K562 (cell line): ENCODE measurements around the gene TIMP2. TPM values are rescaled to one million over a fixed set of nuclear protein-coding genes. Genes with fewer than 3 reads are reported as not detected.

ENCODE experiments used
- BHLHE40 ChIP-seq: IDR thresholded peaks from 2 replicates; pipeline ENCODE4 v1.6.1; 2011; ENCODE audit warnings: low read length, improper control_type of control experiment
- CBFA2T2 ChIP-seq: fragments of 450-650 bp; conservative IDR thresholded peaks from 2 replicates; pipeline ENCODE4 v1.6.1; 2017; ENCODE audit warnings: mild to moderate bottlenecking
- DIDO1 ChIP-seq: fragments of 450-650 bp; IDR thresholded peaks from 2 replicates; pipeline ENCODE4 v1.6.1; 2016; ENCODE audit warnings: low read depth, missing biosample characterization, missing genetic modification characterization
- GMEB1 ChIP-seq: fragments of 250-450 bp; sonication (Bioruptor Pico); IDR thresholded peaks from 2 replicates; pipeline ENCODE4 v1.4.0; 2020; ENCODE audit warnings: mild to moderate bottlenecking
- NFE2L1 ChIP-seq: fragments of 450-650 bp; IDR thresholded peaks from 2 replicates; pipeline ENCODE4 v1.6.1; 2016; ENCODE audit warnings: missing genetic modification characterization, low read depth, mild to moderate bottlenecking, missing compliant biosample characterization, moderate library complexity, borderline replicate concordance
- POLR3G ChIP-seq: IDR thresholded peaks from 2 replicates; pipeline ENCODE4 v1.6.1; 2011; ENCODE audit not compliant: insufficient read length, insufficient replicate concordance; ENCODE audit errors: extremely low read depth
- PYGO2 ChIP-seq: fragments of 450-650 bp; IDR thresholded peaks from 2 replicates; pipeline ENCODE4 v1.6.1; 2016; ENCODE audit warnings: mild to moderate bottlenecking, missing genetic modification characterization, moderate library complexity, missing compliant biosample characterization
- RB1 ChIP-seq: fragments of 450-650 bp; IDR thresholded peaks from 2 replicates; pipeline ENCODE4 v1.6.1; 2017; ENCODE audit warnings: low read depth, mild to moderate bottlenecking
- SAFB2 ChIP-seq: fragments of 200-400 bp; formaldehyde crosslinking; IDR thresholded peaks from 2 replicates; pipeline ENCODE4 v1.6.1; 2018; ENCODE audit warnings: borderline replicate concordance, low read length, low read depth, moderate library complexity; ENCODE audit not compliant: severe bottlenecking
- SMARCA4 ChIP-seq: fragments of 450-650 bp; IDR thresholded peaks from 2 replicates; pipeline ENCODE4 v1.6.1; 2016
- SMARCE1 ChIP-seq: fragments of 450-650 bp; IDR thresholded peaks from 2 replicates; pipeline ENCODE4 v1.7.1; 2016; ENCODE audit warnings: mild to moderate bottlenecking
- SPI1 ChIP-seq: IDR thresholded peaks from 2 replicates; pipeline ENCODE4 v1.6.1; 2011; ENCODE audit warnings: low read depth, low read length, control low read depth, borderline replicate concordance
- TRIM28 ChIP-seq: fragments of 450-650 bp; IDR thresholded peaks from 2 replicates; pipeline ENCODE4 v1.6.1; 2017
- ZBTB49 ChIP-seq: sonication (generic); formaldehyde crosslinking; IDR thresholded peaks from 2 replicates; pipeline ENCODE4 v1.8.0; 2022; ENCODE audit warnings: missing genetic modification reagents, mild to moderate bottlenecking, borderline replicate concordance
- ZNF41 ChIP-seq: fragments of 250-450 bp; sonication (Bioruptor Pico); conservative IDR thresholded peaks from 2 replicates; pipeline ENCODE4 v1.4.0; 2020; ENCODE audit warnings: mild to moderate bottlenecking
- ZNF696 ChIP-seq: fragments of 250-450 bp; sonication (Bioruptor Pico); conservative IDR thresholded peaks from 2 replicates; pipeline ENCODE4 v1.4.0; 2020; ENCODE audit warnings: mild to moderate bottlenecking, moderate library complexity
- polyA plus RNA-seq, 8 experiments: library from polyadenylated mRNA; depleted of rRNA in 4 of 8; stranded (reverse) in 5 of 8; unstranded in 3 of 8; fragments of >200 nt; fragmentation: Nextera tagmentation in 2 of 8; fragmentation: Illumina TruSeq in 1 of 8; extraction: Ambion mirVana in 2 of 8; extraction: Trizol in 1 of 8; gene quantifications; 2 replicates each; pipeline versions ENCODE4 v1.2.1 to v1.2.3, GENCODE V29; 2011 to 2014; ENCODE audit warnings: inconsistent platforms in 1 of 8, missing spikeins in 1 of 8
- total RNA-seq, 7 experiments: library from RNA; depleted of rRNA in 6 of 7; stranded (reverse); fragments of >200 nt in 6 of 7; fragmentation: Illumina TruSeq in 2 of 7; extraction: Trizol in 2 of 7; gene quantifications; 2 replicates each; pipeline versions ENCODE4 v1.2.1 to v1.2.3, GENCODE V29; 2011 to 2021; ENCODE audit warnings: low replicate concordance in 1 of 7
- TF ChIP-seq, protein P1 (sequence below): conservative IDR thresholded peaks from 2 replicates; pipeline ENCODE4 v1.6.1; 2011; ENCODE audit warnings: low read depth, mild to moderate bottlenecking, low read length; ENCODE audit not compliant: control insufficient read depth
- TF ChIP-seq, protein P2 (sequence below): fragments of 250-450 bp; sonication (Bioruptor Pico); IDR thresholded peaks from 2 replicates; pipeline ENCODE4 v1.4.0; 2020; ENCODE audit warnings: mild to moderate bottlenecking, moderate library complexity
- TF ChIP-seq, protein P3 (sequence below): sonication (generic); formaldehyde crosslinking; IDR thresholded peaks from 2 replicates; pipeline ENCODE4 v1.8.0; 2022; ENCODE audit warnings: mild to moderate bottlenecking, missing genetic modification reagents, borderline replicate concordance

The TIMP2 gene
- total and polyA plus RNA-seq, 9 of the 15 experiments (the other 6 are each of a cell fraction or from before 2014, with no cell fraction given), result 0.55 TPM; not detected in 8

- TF ChIP-seq POLR3G, result no peak
- TF ChIP-seq ZNF41, result no peak
- TF ChIP-seq SMARCE1, result no peak
- no peak for TF ChIP-seq ZBTB49 (CRISPR knock-in tag)
- TF ChIP-seq SMARCA4, result no peak
- TF ChIP-seq NFE2L1 (tag), result no peak
- no peak for TF ChIP-seq SPI1
- TF ChIP-seq, protein P1, sequence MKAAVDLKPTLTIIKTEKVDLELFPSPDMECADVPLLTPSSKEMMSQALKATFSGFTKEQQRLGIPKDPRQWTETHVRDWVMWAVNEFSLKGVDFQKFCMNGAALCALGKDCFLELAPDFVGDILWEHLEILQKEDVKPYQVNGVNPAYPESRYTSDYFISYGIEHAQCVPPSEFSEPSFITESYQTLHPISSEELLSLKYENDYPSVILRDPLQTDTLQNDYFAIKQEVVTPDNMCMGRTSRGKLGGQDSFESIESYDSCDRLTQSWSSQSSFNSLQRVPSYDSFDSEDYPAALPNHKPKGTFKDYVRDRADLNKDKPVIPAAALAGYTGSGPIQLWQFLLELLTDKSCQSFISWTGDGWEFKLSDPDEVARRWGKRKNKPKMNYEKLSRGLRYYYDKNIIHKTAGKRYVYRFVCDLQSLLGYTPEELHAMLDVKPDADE, result peak; percentile 79; the same call in 1 of the 2 replicates
- peak; percentile 100 for TF ChIP-seq BHLHE40
- 0 out of 2 replicates have a peak, but pooled peaks have one; percentile 8 for TF ChIP-seq CBFA2T2
- peak; percentile 99 for TF ChIP-seq GMEB1 (CRISPR knock-in tag)
- TF ChIP-seq, protein P2, sequence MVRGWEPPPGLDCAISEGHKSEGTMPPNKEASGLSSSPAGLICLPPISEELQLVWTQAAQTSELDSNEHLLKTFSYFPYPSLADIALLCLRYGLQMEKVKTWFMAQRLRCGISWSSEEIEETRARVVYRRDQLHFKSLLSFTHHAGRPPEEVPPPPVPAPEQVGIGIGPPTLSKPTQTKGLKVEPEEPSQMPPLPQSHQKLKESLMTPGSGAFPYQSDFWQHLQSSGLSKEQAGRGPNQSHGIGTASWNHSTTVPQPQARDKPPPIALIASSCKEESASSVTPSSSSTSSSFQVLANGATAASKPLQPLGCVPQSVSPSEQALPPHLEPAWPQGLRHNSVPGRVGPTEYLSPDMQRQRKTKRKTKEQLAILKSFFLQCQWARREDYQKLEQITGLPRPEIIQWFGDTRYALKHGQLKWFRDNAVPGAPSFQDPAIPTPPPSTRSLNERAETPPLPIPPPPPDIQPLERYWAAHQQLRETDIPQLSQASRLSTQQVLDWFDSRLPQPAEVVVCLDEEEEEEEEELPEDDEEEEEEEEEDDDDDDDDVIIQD (CRISPR knock-in tag), result no peak
- no peak for TF ChIP-seq SAFB2
- no peak for TF ChIP-seq ZNF696 (CRISPR knock-in tag)
- peak; percentile 45; the same call in 1 of the 2 replicates for TF ChIP-seq DIDO1 (tag)
- TF ChIP-seq, protein P3, sequence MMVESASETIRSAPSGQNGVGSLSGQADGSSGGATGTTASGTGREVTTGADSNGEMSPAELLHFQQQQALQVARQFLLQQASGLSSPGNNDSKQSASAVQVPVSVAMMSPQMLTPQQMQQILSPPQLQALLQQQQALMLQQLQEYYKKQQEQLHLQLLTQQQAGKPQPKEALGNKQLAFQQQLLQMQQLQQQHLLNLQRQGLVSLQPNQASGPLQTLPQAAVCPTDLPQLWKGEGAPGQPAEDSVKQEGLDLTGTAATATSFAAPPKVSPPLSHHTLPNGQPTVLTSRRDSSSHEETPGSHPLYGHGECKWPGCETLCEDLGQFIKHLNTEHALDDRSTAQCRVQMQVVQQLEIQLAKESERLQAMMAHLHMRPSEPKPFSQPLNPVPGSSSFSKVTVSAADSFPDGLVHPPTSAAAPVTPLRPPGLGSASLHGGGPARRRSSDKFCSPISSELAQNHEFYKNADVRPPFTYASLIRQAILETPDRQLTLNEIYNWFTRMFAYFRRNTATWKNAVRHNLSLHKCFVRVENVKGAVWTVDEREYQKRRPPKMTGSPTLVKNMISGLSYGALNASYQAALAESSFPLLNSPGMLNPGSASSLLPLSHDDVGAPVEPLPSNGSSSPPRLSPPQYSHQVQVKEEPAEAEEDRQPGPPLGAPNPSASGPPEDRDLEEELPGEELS (CRISPR knock-in tag), result peak; percentile 84
- TF ChIP-seq TRIM28, result peak; percentile 20; the same call in 1 of the 2 replicates
- TF ChIP-seq PYGO2 (tag), result no peak
- TF ChIP-seq RB1, result peak; percentile 73; the same call in 1 of the 2 replicates
These were observed 84.2 kb downstream of the TIMP2 start, which contains the start of gene USP36 (continued) for GRCh38 chr17:78840780-78841611.
